ENCODE measurements around the gene STN1.
A peak's percentile ranks its signal among the peaks of the same experiment; 100 is the strongest.

STN1 gene

DNA sequence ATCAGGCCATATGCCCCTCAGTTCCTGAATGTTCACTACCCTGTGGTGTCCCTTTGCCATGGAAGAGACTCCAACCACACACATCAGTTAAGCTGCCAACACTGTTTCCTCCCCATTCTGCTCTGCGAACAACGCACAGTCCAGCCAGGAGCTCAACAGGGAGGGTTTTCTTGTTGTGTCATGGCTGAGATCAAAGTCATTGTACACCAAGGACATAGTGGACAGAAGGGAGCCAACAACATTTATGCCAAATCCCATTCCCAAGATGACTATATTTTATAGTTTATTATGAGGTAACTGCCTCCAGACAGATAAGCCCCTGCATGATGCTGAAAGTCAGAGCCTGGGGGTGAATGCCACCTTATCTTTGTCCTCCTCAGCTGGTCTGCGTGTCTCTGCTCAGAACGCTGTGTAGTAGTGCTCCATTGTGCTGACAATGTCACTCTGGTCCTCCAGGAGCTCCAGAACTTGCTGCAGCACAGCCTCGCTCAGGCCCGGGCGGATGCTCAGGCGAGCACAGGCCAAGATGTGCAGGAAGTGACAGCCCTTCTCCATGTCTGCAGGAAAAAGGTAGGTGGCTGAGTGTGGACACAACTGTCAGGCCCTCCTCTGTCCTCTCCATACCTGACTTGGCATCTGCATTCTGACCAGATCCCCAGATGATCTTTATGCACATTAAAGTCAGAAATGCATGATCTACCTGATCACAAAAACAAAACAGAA is 35.5 kb downstream of the STN1 start:
- Histone ChIP-seq H4K12ac (ENCODE audit: low read depth, low read length) (no peak overlapping the region), H3K36me3 (ENCODE audit: control insufficient read depth in 1 of 2, insufficient read depth in 2 of 2, low read length in 2 of 2) (peaks cover 0 to 3% of the 10 kb centered on the region in 2 experiments), H3K9me3 (ENCODE audit: insufficient read depth, low read depth, low read length) (peaks cover 2% of the 10 kb centered on the region), H3K9ac (ENCODE audit: low read length) (no peak overlapping the region), H2BK120ac (ENCODE audit: insufficient read depth, low read length, poor library complexity) (peak overlapping the region; percentile 27), H3K14ac (ENCODE audit: low read length) (peak overlapping the region; percentile 30), H3K4me3 (ENCODE audit: low read depth, low read length) (no peak overlapping the region), H2AK5ac (ENCODE audit: low read length) (peak overlapping the region; percentile 6), H3K79me2 (ENCODE audit: control insufficient read depth, insufficient read depth, low read length, poor library complexity) (no peaks in the 10 kb centered on the region), H3K18ac (ENCODE audit: low read length) (peak overlapping the region; percentile 28), H4K91ac (ENCODE audit: low read depth, low read length) (peak overlapping the region; percentile 44), H3K27me3 (ENCODE audit: insufficient read depth, low read length) (no peaks in the 10 kb centered on the region), H2AFZ (ENCODE audit: insufficient read depth, low read length, poor library complexity) (no peak overlapping the region), H2BK12ac (ENCODE audit: low read length) (peak overlapping the region; percentile 95), H3K79me1 (ENCODE audit: low read length) (peaks cover 30% of the 10 kb centered on the region), H3K4me2 (ENCODE audit: low read length) (no peak overlapping the region), H3K27ac (ENCODE audit: low read depth, low read length) (peak overlapping the region; percentile 75), H2BK5ac (ENCODE audit: low read depth, low read length, poor library complexity) (peak overlapping the region; percentile 3), H4K8ac (ENCODE audit: low read depth, low read length) (peak overlapping the region; percentile 2), H3K4me1 (ENCODE audit: control insufficient read depth in 1 of 2, insufficient read depth in 2 of 2, low read length in 2 of 2) (peaks cover 30 to 36% of the 10 kb centered on the region in 2 experiments), H3K4ac (ENCODE audit: low read depth, low read length) (no peak overlapping the region), H3K23ac (ENCODE audit: low read length) (no peak overlapping the region)
- no CpG with 5 or more reads among the region's 8 CpGs for WGBS (ENCODE audit: extremely low coverage, insufficient coverage, insufficient read length)
- DNase-seq, result peak in 1 of 2 donors; percentile 13

DNA sequence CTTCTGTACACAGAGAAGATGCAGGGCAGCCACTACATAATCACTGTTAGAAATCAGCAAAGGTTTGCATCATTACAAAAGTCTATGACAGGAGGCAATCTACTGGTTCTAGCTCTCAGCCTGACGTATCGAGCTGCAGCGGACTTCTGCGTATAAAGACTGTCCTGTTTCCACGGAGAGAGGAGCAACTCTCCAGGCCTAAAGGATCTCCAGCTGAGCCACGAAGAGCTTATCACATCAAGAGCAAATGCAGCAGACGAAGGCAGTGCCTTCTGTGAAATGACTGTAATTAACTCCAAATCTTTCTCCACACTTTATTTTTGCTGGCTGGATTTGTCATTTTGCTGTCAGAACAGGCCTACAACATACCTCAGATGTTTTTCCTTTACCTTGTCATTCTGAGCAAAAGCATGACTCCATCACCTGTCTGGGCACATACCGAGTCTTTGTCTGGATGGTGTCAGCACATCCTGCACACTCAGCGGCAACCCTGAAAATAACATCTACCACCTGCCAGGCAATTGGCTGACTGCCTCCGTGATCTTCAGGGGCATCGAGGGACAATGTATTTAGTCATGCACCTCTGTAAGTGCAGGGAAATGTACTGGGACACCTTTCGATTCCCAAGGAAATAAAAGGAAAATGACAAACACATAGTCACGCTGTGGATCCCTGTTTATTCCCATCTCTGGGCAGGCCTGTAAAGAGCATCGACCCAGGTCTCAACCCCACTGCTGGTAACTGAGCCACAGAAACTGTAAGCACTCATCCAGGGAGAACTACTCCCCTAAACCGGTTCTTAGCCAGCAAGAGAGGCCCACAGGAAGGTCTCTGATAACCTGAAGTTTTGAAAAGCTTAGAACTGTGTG is 36.3 kb downstream of the STN1 start:
- Histone ChIP-seq H3K14ac (ENCODE audit: low read length) (peak overlapping the region; percentile 10), H3K23ac (ENCODE audit: low read length) (no peak overlapping the region), H2AK5ac (ENCODE audit: low read length) (peak overlapping the region; percentile 6), H3K4ac (ENCODE audit: low read depth, low read length) (no peak overlapping the region), H3K4me2 (ENCODE audit: low read length) (peak overlapping the region; percentile 45), H4K8ac (ENCODE audit: low read depth, low read length) (peak overlapping the region; percentile 2), H3K9me3 (ENCODE audit: insufficient read depth, low read depth, low read length) (peaks cover 2% of the 10 kb centered on the region), H4K12ac (ENCODE audit: low read depth, low read length) (no peak overlapping the region), H3K27me3 (ENCODE audit: insufficient read depth, low read length) (no peaks in the 10 kb centered on the region), H3K79me2 (ENCODE audit: control insufficient read depth, insufficient read depth, low read length, poor library complexity) (no peaks in the 10 kb centered on the region), H3K9ac (ENCODE audit: low read length) (no peak overlapping the region), H3K4me3 (ENCODE audit: low read depth, low read length) (no peak overlapping the region), H3K27ac (ENCODE audit: low read depth, low read length) (peak overlapping the region; percentile 83), H4K91ac (ENCODE audit: low read depth, low read length) (peak overlapping the region; percentile 44), H2AFZ (ENCODE audit: insufficient read depth, low read length, poor library complexity) (no peak overlapping the region), H3K4me1 (ENCODE audit: control insufficient read depth in 1 of 2, insufficient read depth in 2 of 2, low read length in 2 of 2) (peaks cover 30 to 36% of the 10 kb centered on the region in 2 experiments), H3K18ac (ENCODE audit: low read length) (peak overlapping the region; percentile 4), H3K79me1 (ENCODE audit: low read length) (peaks cover 30% of the 10 kb centered on the region), H2BK120ac (ENCODE audit: insufficient read depth, low read length, poor library complexity) (peak overlapping the region; percentile 27), H3K36me3 (ENCODE audit: control insufficient read depth in 1 of 2, insufficient read depth in 2 of 2, low read length in 2 of 2) (peaks cover 0 to 2% of the 10 kb centered on the region in 2 experiments), H2BK12ac (ENCODE audit: low read length) (peak overlapping the region; percentile 67), H2BK5ac (ENCODE audit: low read depth, low read length, poor library complexity) (peak overlapping the region; percentile 28)
- DNase-seq, result peak; percentile 80 to 86
- no CpG with 5 or more reads among the region's 15 CpGs for WGBS (ENCODE audit: extremely low coverage, insufficient coverage, insufficient read length)

DNA sequence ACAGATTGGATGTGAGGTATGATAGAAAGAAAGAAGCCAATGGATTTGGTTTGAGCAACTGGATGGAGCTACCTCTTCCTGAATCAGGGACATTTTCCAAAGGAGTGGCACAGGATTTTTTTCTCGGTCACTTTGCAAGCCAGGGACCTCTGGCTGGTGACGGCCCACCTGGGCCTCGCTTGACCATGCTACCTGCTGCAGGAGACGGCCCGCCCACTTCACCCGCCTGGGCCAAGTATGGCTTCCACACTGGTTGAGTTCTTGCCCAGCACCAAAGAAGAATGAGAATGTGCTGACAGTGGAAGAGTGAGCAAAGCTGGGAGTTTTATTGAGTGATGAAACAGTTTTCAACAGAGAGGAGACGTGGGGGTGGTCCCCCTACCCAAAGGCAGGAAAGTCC is 38.2 kb downstream of the STN1 start:
- no peaks in the 10 kb centered on the region for H3K79me2 ChIP-seq (ENCODE audit: control insufficient read depth, insufficient read depth, low read length, poor library complexity)
- peak overlapping the region; percentile 47 for H2BK5ac ChIP-seq (ENCODE audit: low read depth, low read length, poor library complexity)
- H2AK5ac ChIP-seq (ENCODE audit: low read length), result peak overlapping the region; percentile 53
- peak overlapping the region; percentile 50 for H3K27ac ChIP-seq (ENCODE audit: low read depth, low read length)
- H3K9me3 ChIP-seq (ENCODE audit: insufficient read depth, low read depth, low read length), result peaks cover 2% of the 10 kb centered on the region
- peak overlapping the region; percentile 67 for H3K14ac ChIP-seq (ENCODE audit: low read length)
- no peak overlapping the region for H4K12ac ChIP-seq (ENCODE audit: low read depth, low read length)
- H2BK120ac ChIP-seq (ENCODE audit: insufficient read depth, low read length, poor library complexity), result peak overlapping the region; percentile 20
- H3K36me3 ChIP-seq (ENCODE audit: control insufficient read depth in 1 of 2, insufficient read depth in 2 of 2, low read length in 2 of 2), result peaks cover 0 to 2% of the 10 kb centered on the region in 2 experiments
- no peak overlapping the region for H3K23ac ChIP-seq (ENCODE audit: low read length)
- peaks cover 30% of the 10 kb centered on the region for H3K79me1 ChIP-seq (ENCODE audit: low read length)
- H2AFZ ChIP-seq (ENCODE audit: insufficient read depth, low read length, poor library complexity), result no peak overlapping the region
- peaks cover 30 to 36% of the 10 kb centered on the region in 2 experiments for H3K4me1 ChIP-seq (ENCODE audit: control insufficient read depth in 1 of 2, insufficient read depth in 2 of 2, low read length in 2 of 2)
- no peak overlapping the region for H3K4ac ChIP-seq (ENCODE audit: low read depth, low read length)
- H3K4me2 ChIP-seq (ENCODE audit: low read length), result no peak overlapping the region
- peak overlapping the region; percentile 26 for H3K18ac ChIP-seq (ENCODE audit: low read length)
- H3K4me3 ChIP-seq (ENCODE audit: low read depth, low read length), result no peak overlapping the region
- WGBS (ENCODE audit: extremely low coverage, insufficient coverage, insufficient read length), result no CpG with 5 or more reads among the region's 7 CpGs
- H4K8ac ChIP-seq (ENCODE audit: low read depth, low read length), result no peak overlapping the region
- no peak for DNase-seq
- H3K27me3 ChIP-seq (ENCODE audit: insufficient read depth, low read length), result no peaks in the 10 kb centered on the region
- H2BK12ac ChIP-seq (ENCODE audit: low read length), result peak overlapping the region; percentile 68
- peak overlapping the region; percentile 60 for H4K91ac ChIP-seq (ENCODE audit: low read depth, low read length)
- H3K9ac ChIP-seq (ENCODE audit: low read length), result no peak overlapping the region

DNA sequence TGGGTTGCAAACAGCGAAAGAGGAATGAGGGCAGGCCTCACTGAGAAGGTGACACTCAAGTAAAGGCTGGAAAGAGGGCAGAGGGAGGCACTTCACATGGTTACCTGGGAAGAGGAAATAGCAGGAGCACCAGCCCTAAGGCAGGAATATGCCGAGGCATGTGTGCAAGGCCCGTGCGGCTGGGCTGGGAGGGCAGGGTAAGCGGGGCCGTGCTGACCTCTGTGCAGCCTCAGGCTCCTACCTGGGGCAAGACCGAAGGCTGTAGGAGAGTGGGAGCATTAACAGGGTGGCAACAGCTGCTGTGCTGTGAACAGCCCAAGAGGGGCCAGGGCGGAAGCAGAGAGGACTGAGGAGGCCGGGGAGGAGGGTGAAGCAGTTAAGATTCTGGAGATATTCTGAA is 38.6 kb downstream of the STN1 start:
- H3K79me2 ChIP-seq (ENCODE audit: control insufficient read depth, insufficient read depth, low read length, poor library complexity), result no peaks in the 10 kb centered on the region
- H2AK5ac ChIP-seq (ENCODE audit: low read length), result no peak overlapping the region
- no peak overlapping the region for H3K23ac ChIP-seq (ENCODE audit: low read length)
- H3K9ac ChIP-seq (ENCODE audit: low read length), result no peak overlapping the region
- no CpG with 5 or more reads among the region's 9 CpGs for WGBS (ENCODE audit: extremely low coverage, insufficient coverage, insufficient read length)
- H2BK12ac ChIP-seq (ENCODE audit: low read length), result no peak overlapping the region
- peak; percentile 64 to 71 for DNase-seq
- H2AFZ ChIP-seq (ENCODE audit: insufficient read depth, low read length, poor library complexity), result no peak overlapping the region
- no peak overlapping the region for H4K12ac ChIP-seq (ENCODE audit: low read depth, low read length)
- peak overlapping the region; percentile 3 for H4K91ac ChIP-seq (ENCODE audit: low read depth, low read length)
- peaks cover 30% of the 10 kb centered on the region for H3K79me1 ChIP-seq (ENCODE audit: low read length)
- H3K27me3 ChIP-seq (ENCODE audit: insufficient read depth, low read length), result no peaks in the 10 kb centered on the region
- H2BK5ac ChIP-seq (ENCODE audit: low read depth, low read length, poor library complexity), result peak overlapping the region; percentile 47
- H4K8ac ChIP-seq (ENCODE audit: low read depth, low read length), result peak overlapping the region; percentile 37
- H3K4me1 ChIP-seq (ENCODE audit: control insufficient read depth in 1 of 2, insufficient read depth in 2 of 2, low read length in 2 of 2), result peaks cover 30 to 36% of the 10 kb centered on the region in 2 experiments
- H3K4me2 ChIP-seq (ENCODE audit: low read length), result no peak overlapping the region
- peaks cover 0 to 2% of the 10 kb centered on the region in 2 experiments for H3K36me3 ChIP-seq (ENCODE audit: control insufficient read depth in 1 of 2, insufficient read depth in 2 of 2, low read length in 2 of 2)
- peak overlapping the region; percentile 2 for H3K18ac ChIP-seq (ENCODE audit: low read length)
- H3K4me3 ChIP-seq (ENCODE audit: low read depth, low read length), result no peak overlapping the region
- peaks cover under 1% of the 10 kb centered on the region for H3K9me3 ChIP-seq (ENCODE audit: insufficient read depth, low read depth, low read length)
- no peak overlapping the region for H2BK120ac ChIP-seq (ENCODE audit: insufficient read depth, low read length, poor library complexity)
- H3K4ac ChIP-seq (ENCODE audit: low read depth, low read length), result no peak overlapping the region
- peak overlapping the region; percentile 6 for H3K14ac ChIP-seq (ENCODE audit: low read length)
- peak overlapping the region; percentile 50 for H3K27ac ChIP-seq (ENCODE audit: low read depth, low read length)
